K562 (cell line): ENCODE measurements around the gene MEF2D. TPM values are rescaled to one million over a fixed set of nuclear protein-coding genes. Genes with fewer than 3 reads are reported as not detected.

ENCODE experiments used
- ATAC-seq: fragments of 200-7000 bp; cut with Tn5 transposase; 3 replicates; pipeline ENCODE4 v1.9.1; 2020; ENCODE audit warnings: moderate library complexity
- BruUV-seq: library from RNA; stranded (reverse); fragments of 400-500 nt; replicated peaks from 2 replicates; lab custom pipeline; 2021; lab: Mats Ljungman, UMichigan
- CTCF ChIA-PET: fragments of 300-600 bp; formaldehyde crosslinking; extraction: SDS; loops from one replicate; lab custom pipeline; 2021; ENCODE audit warnings: low intra/inter-chr PET ratio; lab: Yijun Ruan, JAX
- POLR2A ChIA-PET: fragments of 300-600, 350-650 bp; sonication (Branson Sonifier 250); formaldehyde crosslinking; extraction: SDS; loops from one replicate; lab custom pipeline; 2021; ENCODE audit warnings: antibody characterized with exemption, inconsistent platforms; lab: Yijun Ruan, JAX
- DNase-seq, 4 experiments: peaks; one replicate each; pipeline versions ENCODE4 v3.0.0 to v3.0.0-alpha.2; 2011 to 2018; ENCODE audit warnings: low spot score in 3 of 4, mixed read lengths in 3 of 4; ENCODE audit errors: extremely low read depth in 1 of 4
- FAIRE-seq: peaks from 2 replicates; lab custom pipeline; 2011; peaks lifted over from hg19 to GRCh38; lab: Jason Lieb, UNC
- H2AFZ ChIP-seq: 2 replicates; pipeline ENCODE4 v1.6.0; 2011; ENCODE audit warnings: low read depth, low read length, control low read depth, inconsistent platforms
- H3K27ac ChIP-seq: fragments of 200-600 bp; 3 replicates; pipeline ENCODE4 v1.8.0; 2011; ENCODE audit warnings: low read depth, mild to moderate bottlenecking, control low read depth, inconsistent platforms, low read length, moderate library complexity, mixed read lengths; ENCODE audit errors: extremely low read depth
- H3K27me3 ChIP-seq, 2 experiments: fragments of 300-600 bp in 1 of 2; 2 replicates in 1 of 2; 3 replicates in 1 of 2; pipeline versions ENCODE4 v1.6.0 to v1.8.0; 2011; ENCODE audit warnings: inconsistent platforms in 2 of 2, low read length in 2 of 2, mild to moderate bottlenecking in 1 of 2, mixed read lengths in 1 of 2, moderate library complexity in 1 of 2; ENCODE audit not compliant: control insufficient read depth in 2 of 2, insufficient read depth in 2 of 2
- H3K36me3 ChIP-seq: fragments of 300-600 bp; 3 replicates; pipeline ENCODE4 v1.8.0; 2011; ENCODE audit warnings: mild to moderate bottlenecking, low read length, inconsistent platforms; ENCODE audit not compliant: control insufficient read depth, insufficient read depth
- H3K4me1 ChIP-seq, 2 experiments: fragments of 200-600 bp in 1 of 2; replicated peaks in 1 of 2; 2 replicates in 1 of 2; 3 replicates in 1 of 2; pipeline versions ENCODE4 v1.5.1 to v1.8.0; 2011; ENCODE audit warnings: inconsistent platforms in 2 of 2, low read length in 2 of 2, mild to moderate bottlenecking in 1 of 2, mixed read lengths in 1 of 2, moderate library complexity in 1 of 2; ENCODE audit not compliant: control insufficient read depth in 2 of 2, insufficient read depth in 2 of 2
- H3K4me2 ChIP-seq: 2 replicates; pipeline ENCODE4 v1.6.1; 2011; ENCODE audit warnings: low read length, control low read depth, inconsistent platforms, mixed read lengths; ENCODE audit not compliant: insufficient read depth
- H3K4me3 ChIP-seq: fragments of 200-600 bp; sonication (generic), shearing (Covaris generic); 2 replicates; pipeline ENCODE4 v1.5.1; 2016; ENCODE audit warnings: control low read depth, inconsistent platforms
- H3K79me2 ChIP-seq: fragments of 200-600 bp; 3 replicates; pipeline ENCODE4 v1.8.0; 2011; ENCODE audit warnings: low read length, inconsistent platforms; ENCODE audit not compliant: control insufficient read depth, insufficient read depth
- H3K9ac ChIP-seq, 2 experiments: 2 replicates each; pipeline versions ENCODE4 v1.6.0 to v1.6.1; 2011; ENCODE audit warnings: low read depth in 2 of 2, low read length in 2 of 2, control low read depth in 1 of 2, inconsistent platforms in 1 of 2, mild to moderate bottlenecking in 1 of 2, mixed read lengths in 1 of 2; ENCODE audit not compliant: insufficient read depth in 1 of 2
- H3K9me1 ChIP-seq: one replicate; pipeline ENCODE4 v1.6.0; 2011; ENCODE audit warnings: inconsistent platforms, mild to moderate bottlenecking, low read length, moderate library complexity; ENCODE audit not compliant: control insufficient read depth, insufficient read depth
- H3K9me3 ChIP-seq: replicated peaks from 2 replicates; pipeline ENCODE4 v1.5.1; 2011; ENCODE audit warnings: low read depth, low read length, inconsistent platforms; ENCODE audit not compliant: control insufficient read depth, insufficient read depth
- H4K20me1 ChIP-seq: replicated peaks from 2 replicates; pipeline ENCODE4 v1.6.1; 2011; ENCODE audit warnings: low read length, inconsistent platforms, mixed read lengths; ENCODE audit not compliant: control insufficient read depth, insufficient read depth
- CXXC5 ChIP-seq: fragments of 250-450 bp; sonication (Bioruptor Pico); IDR thresholded peaks from 2 replicates; pipeline ENCODE4 v1.8.0; 2022; ENCODE audit warnings: inconsistent platforms, mild to moderate bottlenecking, moderate library complexity
- ELF4 ChIP-seq: fragments of 450-650 bp; formaldehyde crosslinking; IDR thresholded peaks from 2 replicates; pipeline ENCODE4 v1.4.0; 2022; ENCODE audit warnings: missing genetic modification characterization
- HEY1 ChIP-seq: fragments of 250-450 bp; sonication (Bioruptor Pico); IDR thresholded peaks from 2 replicates; pipeline ENCODE4 v1.5.0; 2020; ENCODE audit warnings: mild to moderate bottlenecking, moderate library complexity, borderline replicate concordance
- KDM4B ChIP-seq, 2 experiments: fragments of 450-650 bp in 1 of 2; sonication (generic) in 1 of 2; IDR thresholded peaks; 2 replicates each; pipeline ENCODE4 v1.6.1; 2016 to 2017; ENCODE audit warnings: borderline replicate concordance in 2 of 2, antibody characterized with exemption in 1 of 2, low read depth in 1 of 2, mild to moderate bottlenecking in 1 of 2
- MCM5 ChIP-seq: fragments of 450-650 bp; IDR thresholded peaks from 2 replicates; pipeline ENCODE4 v1.6.1; 2016; ENCODE audit warnings: low read depth
- NFRKB ChIP-seq: fragments of 450-650 bp; IDR thresholded peaks from 2 replicates; pipeline ENCODE4 v1.6.1; 2016; ENCODE audit warnings: low read depth
- SMAD2 ChIP-seq: fragments of 150-350 bp; IDR thresholded peaks from 2 replicates; pipeline ENCODE4 v1.6.1; 2014; ENCODE audit warnings: low read depth, mild to moderate bottlenecking, low read length
- WGBS: fragments of 100-300 bp; shearing (Covaris generic); methylation state at CpG from one replicate; pipeline ENCODE4 v1.1.6; 2016; ENCODE audit warnings: low coverage, mixed read lengths; ENCODE audit not compliant: insufficient coverage; ENCODE audit errors: missing lambda C conversion rate; 5-methylcytosine and 5-hydroxymethylcytosine counted together
- in situ Hi-C: fragments of 300-500 bp; cut with MboI; formaldehyde crosslinking; loops from 4 replicates; pipeline ENCODE4 v1.15.0; 2018; ENCODE audit warnings: inconsistent platforms, mixed read lengths
- intact Hi-C: fragments of 100-400 bp; cut with micrococcal nuclease; formaldehyde crosslinking; loops from 2 replicates; pipeline ENCODE4 v1.14.2; 2022
- polyA plus RNA-seq, 8 experiments: library from polyadenylated mRNA; depleted of rRNA in 4 of 8; stranded (reverse) in 5 of 8; unstranded in 3 of 8; fragments of >200 nt; fragmentation: Nextera tagmentation in 2 of 8; fragmentation: Illumina TruSeq in 1 of 8; extraction: Ambion mirVana in 2 of 8; extraction: Trizol in 1 of 8; gene quantifications; 2 replicates each; pipeline versions ENCODE4 v1.2.1 to v1.2.3, GENCODE V29; 2011 to 2014; ENCODE audit warnings: inconsistent platforms in 1 of 8, missing spikeins in 1 of 8
- total RNA-seq, 7 experiments: library from RNA; depleted of rRNA in 6 of 7; stranded (reverse); fragments of >200 nt in 6 of 7; fragmentation: Illumina TruSeq in 2 of 7; extraction: Trizol in 2 of 7; gene quantifications; 2 replicates each; pipeline versions ENCODE4 v1.2.1 to v1.2.3, GENCODE V29; 2011 to 2021; ENCODE audit warnings: low replicate concordance in 1 of 7
- TF ChIP-seq, protein P1 (sequence below): fragments of 450-650 bp; formaldehyde crosslinking; IDR thresholded peaks from 2 replicates; pipeline ENCODE4 v1.4.0; 2022; ENCODE audit warnings: missing genetic modification characterization
- TF ChIP-seq, protein P2 (sequence below): fragments of 450-650 bp; formaldehyde crosslinking; IDR thresholded peaks from 2 replicates; pipeline ENCODE4 v1.4.0; 2020; ENCODE audit warnings: mild to moderate bottlenecking
- TF ChIP-seq, protein P3 (sequence below): sonication (generic); formaldehyde crosslinking; IDR thresholded peaks from 2 replicates; pipeline ENCODE4 v1.8.1; 2023; ENCODE audit warnings: mild to moderate bottlenecking, missing genetic modification reagents, moderate library complexity
- TF ChIP-seq, protein P4 (sequence below): fragments of 250-450 bp; sonication (Bioruptor Pico); IDR thresholded peaks from 2 replicates; pipeline ENCODE4 v1.5.0; 2021
- TF ChIP-seq, protein P5 (sequence below): fragments of 250-450 bp; sonication (Bioruptor Pico); IDR thresholded peaks from 2 replicates; pipeline ENCODE4 v1.8.0; 2022; ENCODE audit warnings: inconsistent platforms, mild to moderate bottlenecking, moderate library complexity, borderline replicate concordance

MEF2D gene
- total and polyA plus RNA-seq, 9 of the 15 experiments (the other 6 are each of a cell fraction or from before 2014, with no cell fraction given) = 0.10 to 19.5 (median 2.6) TPM

DNA sequence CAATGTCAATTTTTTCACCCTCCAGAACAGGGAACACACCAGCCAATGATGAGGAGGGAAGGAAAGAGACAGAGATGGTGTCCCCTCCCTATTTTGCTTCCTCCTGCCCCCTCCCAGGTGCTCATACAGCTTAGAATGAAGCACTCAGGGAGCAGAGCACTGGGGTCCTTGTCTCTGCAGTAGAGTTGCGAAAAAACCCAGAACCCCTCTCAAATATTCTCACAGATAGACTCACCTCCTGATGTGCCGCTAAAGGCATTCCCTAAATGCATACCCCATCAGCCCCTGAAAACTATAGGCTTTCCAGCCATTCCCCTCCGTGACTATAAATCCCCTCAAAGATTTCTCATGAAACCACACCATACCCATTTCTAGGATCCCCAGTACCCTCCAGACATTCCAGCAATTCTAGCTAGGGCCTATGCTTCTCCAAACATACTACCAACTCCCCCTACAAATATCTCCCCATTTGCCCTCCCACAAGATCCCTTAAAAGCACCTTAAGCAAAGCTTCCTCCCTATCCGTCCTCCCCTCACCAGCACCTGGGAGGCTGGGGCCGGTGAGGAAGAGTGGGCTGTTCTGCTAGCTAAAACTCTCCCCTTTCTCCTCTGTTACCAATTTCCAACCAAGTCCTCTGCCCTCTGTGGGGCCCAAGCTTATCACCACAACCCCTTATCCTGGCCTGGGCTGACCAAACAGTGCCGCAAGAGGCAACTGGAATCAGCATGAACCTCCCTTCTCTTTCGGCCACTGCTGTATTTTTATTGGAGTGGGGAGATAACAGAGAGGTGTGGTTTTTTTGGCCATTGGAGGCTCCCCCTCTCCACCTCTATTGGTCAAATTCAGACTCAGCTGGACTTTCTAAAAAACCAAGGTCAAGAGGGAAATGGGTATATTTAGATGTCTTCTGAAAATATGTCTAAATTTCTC is 76.9 kb downstream of the MEF2D start:
- in situ Hi-C loops = no loop called here
- peak; percentile 71 for ATAC-seq
- WGBS = 17% methylated on average over 7 of the region's 7 CpGs
- peak; percentile 92 for FAIRE-seq
- peaks cover 20 to 35% of the 10 kb centered on the region in 2 experiments; a peak in 4 of 5 replicates for H3K27me3 ChIP-seq
- H3K9ac ChIP-seq = peak overlapping the region in 1 of 2 experiments; percentile 23; a peak in 2 of 4 replicates
- ChIA-PET POLR2A (interaction anchor here (0.7 to 1.5 kb wide), 5 partner anchors 9 to 136 kb away, joined by 3 to 5 read pairs (median 3); no protein-coding TSS in a partner anchor), CTCF (interaction anchor here (0.7 kb wide), 1 partner anchor 22 kb away, joined by 3 read pairs; no protein-coding TSS in a partner anchor)
- no peaks in the 10 kb centered on the region for H3K79me2 ChIP-seq
- DNase-seq = peak; percentile 56 to 75 (median 66)
- intact Hi-C loops = no loop called here
- H3K9me3 ChIP-seq = no peaks in the 10 kb centered on the region
- 0 out of 2 replicates have a peak, but pooled peaks cover 4% of the 10 kb centered on the region for H4K20me1 ChIP-seq
- H3K4me2 ChIP-seq = peak overlapping the region; percentile 68
- H3K36me3 ChIP-seq = no peaks in the 10 kb centered on the region
- H3K4me3 ChIP-seq = no peak overlapping the region
- no peaks in the 10 kb centered on the region for H3K9me1 ChIP-seq
- peaks cover 31 to 37% of the 10 kb centered on the region in 2 experiments; a peak in 4 of 5 replicates for H3K4me1 ChIP-seq
- peak overlapping the region; percentile 29; the same call in 2 of the 3 replicates for H3K27ac ChIP-seq
- BruUV-seq = no TSS peak
- 0 out of 2 replicates have a peak overlapping the region, but pooled peaks have one; percentile 35 for H2AFZ ChIP-seq
- no peak for TF ChIP-seq HEY1
- no peak for TF ChIP-seq NFRKB
- peak; percentile 36 for TF ChIP-seq CXXC5
- no peak for TF ChIP-seq KDM4B (IDR thresholded peaks at IDR 0.05; ENCODE audit: borderline replicate concordance in 2 of 2, low read depth in 1 of 2)
- TF ChIP-seq, protein P1, sequence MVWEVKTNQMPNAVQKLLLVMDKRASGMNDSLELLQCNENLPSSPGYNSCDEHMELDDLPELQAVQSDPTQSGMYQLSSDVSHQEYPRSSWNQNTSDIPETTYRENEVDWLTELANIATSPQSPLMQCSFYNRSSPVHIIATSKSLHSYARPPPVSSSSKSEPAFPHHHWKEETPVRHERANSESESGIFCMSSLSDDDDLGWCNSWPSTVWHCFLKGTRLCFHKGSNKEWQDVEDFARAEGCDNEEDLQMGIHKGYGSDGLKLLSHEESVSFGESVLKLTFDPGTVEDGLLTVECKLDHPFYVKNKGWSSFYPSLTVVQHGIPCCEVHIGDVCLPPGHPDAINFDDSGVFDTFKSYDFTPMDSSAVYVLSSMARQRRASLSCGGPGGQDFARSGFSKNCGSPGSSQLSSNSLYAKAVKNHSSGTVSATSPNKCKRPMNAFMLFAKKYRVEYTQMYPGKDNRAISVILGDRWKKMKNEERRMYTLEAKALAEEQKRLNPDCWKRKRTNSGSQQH (CRISPR knock-in tag) = 0 out of 2 replicates have a peak, but pooled peaks have one; percentile 28
- TF ChIP-seq, protein P2, sequence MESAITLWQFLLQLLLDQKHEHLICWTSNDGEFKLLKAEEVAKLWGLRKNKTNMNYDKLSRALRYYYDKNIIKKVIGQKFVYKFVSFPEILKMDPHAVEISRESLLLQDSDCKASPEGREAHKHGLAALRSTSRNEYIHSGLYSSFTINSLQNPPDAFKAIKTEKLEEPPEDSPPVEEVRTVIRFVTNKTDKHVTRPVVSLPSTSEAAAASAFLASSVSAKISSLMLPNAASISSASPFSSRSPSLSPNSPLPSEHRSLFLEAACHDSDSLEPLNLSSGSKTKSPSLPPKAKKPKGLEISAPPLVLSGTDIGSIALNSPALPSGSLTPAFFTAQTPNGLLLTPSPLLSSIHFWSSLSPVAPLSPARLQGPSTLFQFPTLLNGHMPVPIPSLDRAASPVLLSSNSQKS (CRISPR knock-in tag) = no peak
- TF ChIP-seq, protein P3, sequence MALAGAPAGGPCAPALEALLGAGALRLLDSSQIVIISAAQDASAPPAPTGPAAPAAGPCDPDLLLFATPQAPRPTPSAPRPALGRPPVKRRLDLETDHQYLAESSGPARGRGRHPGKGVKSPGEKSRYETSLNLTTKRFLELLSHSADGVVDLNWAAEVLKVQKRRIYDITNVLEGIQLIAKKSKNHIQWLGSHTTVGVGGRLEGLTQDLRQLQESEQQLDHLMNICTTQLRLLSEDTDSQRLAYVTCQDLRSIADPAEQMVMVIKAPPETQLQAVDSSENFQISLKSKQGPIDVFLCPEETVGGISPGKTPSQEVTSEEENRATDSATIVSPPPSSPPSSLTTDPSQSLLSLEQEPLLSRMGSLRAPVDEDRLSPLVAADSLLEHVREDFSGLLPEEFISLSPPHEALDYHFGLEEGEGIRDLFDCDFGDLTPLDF = no peak
- TF ChIP-seq MCM5 = no peak
- no peak for TF ChIP-seq SMAD2
- peak; percentile 69; the same call in 1 of the 2 replicates for TF ChIP-seq ELF4 (CRISPR knock-in tag)
- TF ChIP-seq, protein P4, sequence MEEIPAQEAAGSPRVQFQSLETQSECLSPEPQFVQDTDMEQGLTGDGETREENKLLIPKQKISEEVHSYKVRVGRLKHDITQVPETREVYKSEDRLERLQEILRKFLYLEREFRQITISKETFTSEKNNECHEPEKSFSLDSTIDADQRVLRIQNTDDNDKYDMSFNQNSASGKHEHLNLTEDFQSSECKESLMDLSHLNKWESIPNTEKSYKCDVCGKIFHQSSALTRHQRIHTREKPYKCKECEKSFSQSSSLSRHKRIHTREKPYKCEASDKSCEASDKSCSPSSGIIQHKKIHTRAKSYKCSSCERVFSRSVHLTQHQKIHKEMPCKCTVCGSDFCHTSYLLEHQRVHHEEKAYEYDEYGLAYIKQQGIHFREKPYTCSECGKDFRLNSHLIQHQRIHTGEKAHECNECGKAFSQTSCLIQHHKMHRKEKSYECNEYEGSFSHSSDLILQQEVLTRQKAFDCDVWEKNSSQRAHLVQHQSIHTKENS = no peak
- TF ChIP-seq, protein P5, sequence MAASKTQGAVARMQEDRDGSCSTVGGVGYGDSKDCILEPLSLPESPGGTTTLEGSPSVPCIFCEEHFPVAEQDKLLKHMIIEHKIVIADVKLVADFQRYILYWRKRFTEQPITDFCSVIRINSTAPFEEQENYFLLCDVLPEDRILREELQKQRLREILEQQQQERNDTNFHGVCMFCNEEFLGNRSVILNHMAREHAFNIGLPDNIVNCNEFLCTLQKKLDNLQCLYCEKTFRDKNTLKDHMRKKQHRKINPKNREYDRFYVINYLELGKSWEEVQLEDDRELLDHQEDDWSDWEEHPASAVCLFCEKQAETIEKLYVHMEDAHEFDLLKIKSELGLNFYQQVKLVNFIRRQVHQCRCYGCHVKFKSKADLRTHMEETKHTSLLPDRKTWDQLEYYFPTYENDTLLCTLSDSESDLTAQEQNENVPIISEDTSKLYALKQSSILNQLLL (CRISPR knock-in tag) = no peak
